ENCODE measurements around the gene ZBED4.

Gene ZBED4, protein sequence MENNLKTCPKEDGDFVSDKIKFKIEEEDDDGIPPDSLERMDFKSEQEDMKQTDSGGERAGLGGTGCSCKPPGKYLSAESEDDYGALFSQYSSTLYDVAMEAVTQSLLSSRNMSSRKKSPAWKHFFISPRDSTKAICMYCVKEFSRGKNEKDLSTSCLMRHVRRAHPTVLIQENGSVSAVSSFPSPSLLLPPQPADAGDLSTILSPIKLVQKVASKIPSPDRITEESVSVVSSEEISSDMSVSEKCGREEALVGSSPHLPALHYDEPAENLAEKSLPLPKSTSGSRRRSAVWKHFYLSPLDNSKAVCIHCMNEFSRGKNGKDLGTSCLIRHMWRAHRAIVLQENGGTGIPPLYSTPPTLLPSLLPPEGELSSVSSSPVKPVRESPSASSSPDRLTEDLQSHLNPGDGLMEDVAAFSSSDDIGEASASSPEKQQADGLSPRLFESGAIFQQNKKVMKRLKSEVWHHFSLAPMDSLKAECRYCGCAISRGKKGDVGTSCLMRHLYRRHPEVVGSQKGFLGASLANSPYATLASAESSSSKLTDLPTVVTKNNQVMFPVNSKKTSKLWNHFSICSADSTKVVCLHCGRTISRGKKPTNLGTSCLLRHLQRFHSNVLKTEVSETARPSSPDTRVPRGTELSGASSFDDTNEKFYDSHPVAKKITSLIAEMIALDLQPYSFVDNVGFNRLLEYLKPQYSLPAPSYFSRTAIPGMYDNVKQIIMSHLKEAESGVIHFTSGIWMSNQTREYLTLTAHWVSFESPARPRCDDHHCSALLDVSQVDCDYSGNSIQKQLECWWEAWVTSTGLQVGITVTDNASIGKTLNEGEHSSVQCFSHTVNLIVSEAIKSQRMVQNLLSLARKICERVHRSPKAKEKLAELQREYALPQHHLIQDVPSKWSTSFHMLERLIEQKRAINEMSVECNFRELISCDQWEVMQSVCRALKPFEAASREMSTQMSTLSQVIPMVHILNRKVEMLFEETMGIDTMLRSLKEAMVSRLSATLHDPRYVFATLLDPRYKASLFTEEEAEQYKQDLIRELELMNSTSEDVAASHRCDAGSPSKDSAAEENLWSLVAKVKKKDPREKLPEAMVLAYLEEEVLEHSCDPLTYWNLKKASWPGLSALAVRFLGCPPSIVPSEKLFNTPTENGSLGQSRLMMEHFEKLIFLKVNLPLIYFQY

DNA sequence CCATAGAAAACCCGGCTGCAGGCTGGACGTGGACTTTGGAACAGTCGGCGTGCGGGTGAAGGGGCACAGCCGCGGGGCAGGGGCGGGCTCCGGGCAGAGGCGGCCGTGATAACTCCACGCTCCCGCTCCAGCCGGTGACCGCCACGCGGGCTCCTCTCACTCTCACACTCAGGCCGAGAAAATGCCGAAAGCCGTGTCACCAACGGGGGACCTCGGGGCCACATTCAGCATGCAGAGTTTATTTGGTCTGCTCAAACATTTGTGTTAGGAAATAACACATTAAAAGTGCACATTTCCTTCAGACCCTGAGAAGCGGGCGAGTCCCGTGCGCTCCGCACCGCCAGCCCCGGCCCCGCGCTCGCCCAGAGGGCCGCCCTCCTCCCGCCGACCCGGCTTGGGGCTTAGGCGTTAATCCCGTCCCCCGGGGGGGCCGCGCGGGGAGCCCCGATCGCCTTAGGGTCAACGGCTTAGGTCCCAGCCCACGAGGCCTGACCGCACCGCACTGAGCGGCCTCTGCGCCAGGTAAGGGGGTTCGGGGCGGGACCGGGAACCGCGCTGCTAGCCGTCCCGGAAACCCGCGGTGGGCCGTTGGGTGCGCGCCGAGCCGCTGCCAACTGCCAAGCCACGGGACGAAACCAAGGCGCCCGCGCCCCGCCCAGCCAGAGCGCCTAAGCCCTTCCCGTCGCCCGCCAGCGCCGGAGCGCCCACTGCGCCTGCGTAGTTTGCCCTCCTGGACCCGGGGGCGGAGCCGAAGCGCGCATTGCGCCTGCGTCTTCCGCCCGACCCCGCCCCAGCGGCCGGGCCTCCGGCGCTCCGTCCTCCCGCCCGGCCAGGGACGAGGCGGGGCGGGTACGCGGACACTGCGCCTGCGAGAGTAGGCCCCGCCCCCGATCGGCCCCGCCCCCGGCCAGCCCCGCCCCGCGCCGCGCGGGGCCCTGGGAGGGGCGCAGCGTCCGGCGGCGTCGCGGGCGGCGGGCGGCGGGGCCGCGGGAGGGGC lies at the start of gene ZBED4:
ZBED4 (plus strand) TSS at position 947 of the 997 bp plus-strand sequence. CDS start 29,819 bp downstream, outside the sequence.
- H3K27ac Mint-ChIP-seq: peak within 1 kb of the TSS; percentile 93
- peaks cover 4% of the 10 kb centered on the region for H3K36me3 Mint-ChIP-seq (ENCODE audit: low read depth)
- DNase-seq: peak; percentile 100
- H3K4me3 Mint-ChIP-seq: peak within 1 kb of the TSS; percentile 96
- H3K27me3 Mint-ChIP-seq: peaks cover 20% of the 10 kb centered on the region
- no peaks in the 10 kb centered on the region for H3K9me3 Mint-ChIP-seq
- peak; percentile 85 for ATAC-seq
- peaks cover 39% of the 10 kb centered on the region for H3K4me1 Mint-ChIP-seq

DNA sequence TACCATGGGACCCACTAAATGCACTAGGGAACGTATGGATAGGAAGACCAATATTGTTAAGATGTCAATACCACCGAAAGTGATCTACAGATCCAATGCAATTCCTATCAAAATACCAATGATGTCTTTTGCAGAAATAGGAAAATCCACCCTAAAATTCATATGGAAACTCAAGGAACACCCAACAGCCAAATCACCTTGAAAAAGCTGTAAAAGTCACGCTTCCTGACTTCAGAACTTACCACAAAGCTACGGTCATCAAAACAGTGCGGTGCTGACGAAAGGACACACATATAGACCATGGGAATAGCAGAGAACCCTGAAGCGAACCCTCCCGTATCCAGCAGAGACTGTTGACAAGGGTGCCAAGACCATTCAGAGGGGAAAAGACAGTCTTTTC lies 46.5 kb upstream of the ZBED4 start:
- Mint-ChIP-seq H3K36me3 (ENCODE audit: low read depth) (peaks cover 32% of the 10 kb centered on the region), H3K4me3 (peak overlapping the region; percentile 27), H3K27me3 (no peaks in the 10 kb centered on the region), H3K27ac (peak overlapping the region; percentile 17), H3K9me3 (no peaks in the 10 kb centered on the region), H3K4me1 (peaks cover 67% of the 10 kb centered on the region)
- DNase-seq (no peak), ATAC-seq (no peak)

DNA sequence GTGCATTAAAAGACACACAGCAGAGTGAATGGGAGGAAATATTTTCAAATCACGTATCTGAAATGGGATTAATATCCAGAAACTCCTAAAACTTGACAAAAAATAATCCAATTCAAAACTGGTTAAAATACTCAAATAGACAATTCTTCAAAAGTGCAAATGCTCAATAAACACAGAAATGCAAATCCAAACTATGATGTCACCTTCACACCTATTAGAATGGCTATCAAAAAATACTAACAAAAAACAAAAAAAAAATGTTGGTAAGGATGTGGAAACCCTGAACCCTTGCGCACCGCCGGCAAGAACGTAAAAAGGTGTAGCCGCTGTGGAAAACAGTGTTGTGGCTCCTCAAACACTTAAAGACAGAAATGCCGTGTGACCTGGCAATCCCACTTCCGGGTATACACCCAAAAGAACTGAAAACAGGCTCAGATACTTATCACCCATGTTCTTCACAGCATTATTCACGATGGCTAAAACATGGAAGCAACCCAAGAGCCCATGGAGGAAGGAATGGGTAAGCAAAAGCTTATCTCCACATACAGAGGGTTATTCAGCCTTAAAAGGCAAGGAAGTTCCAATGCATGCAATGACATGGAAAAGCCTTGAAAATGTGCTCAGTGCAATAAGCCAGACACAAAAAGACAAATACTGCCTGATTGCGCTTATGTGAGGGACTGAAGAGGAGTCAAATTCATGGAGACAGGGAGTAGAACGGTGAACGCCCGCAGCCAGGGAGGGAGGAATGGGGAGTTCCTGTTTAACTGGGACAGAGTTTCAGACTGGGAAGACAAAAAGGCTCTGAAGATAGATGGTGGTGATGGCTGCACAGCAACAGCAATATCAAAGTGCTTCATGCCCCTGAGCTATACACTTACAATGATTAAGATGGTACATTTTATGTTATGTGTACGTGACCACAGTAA lies 45.6 kb upstream of the ZBED4 start:
- no peaks in the 10 kb centered on the region for H3K9me3 Mint-ChIP-seq
- H3K36me3 Mint-ChIP-seq (ENCODE audit: low read depth): peaks cover 36% of the 10 kb centered on the region
- ATAC-seq (peak; percentile 65), DNase-seq (peak; percentile 33)
- H3K27ac Mint-ChIP-seq: peak overlapping the region; percentile 66
- H3K4me3 Mint-ChIP-seq: peak overlapping the region; percentile 27
- H3K4me1 Mint-ChIP-seq: peaks cover 68% of the 10 kb centered on the region
- H3K27me3 Mint-ChIP-seq: no peaks in the 10 kb centered on the region

DNA sequence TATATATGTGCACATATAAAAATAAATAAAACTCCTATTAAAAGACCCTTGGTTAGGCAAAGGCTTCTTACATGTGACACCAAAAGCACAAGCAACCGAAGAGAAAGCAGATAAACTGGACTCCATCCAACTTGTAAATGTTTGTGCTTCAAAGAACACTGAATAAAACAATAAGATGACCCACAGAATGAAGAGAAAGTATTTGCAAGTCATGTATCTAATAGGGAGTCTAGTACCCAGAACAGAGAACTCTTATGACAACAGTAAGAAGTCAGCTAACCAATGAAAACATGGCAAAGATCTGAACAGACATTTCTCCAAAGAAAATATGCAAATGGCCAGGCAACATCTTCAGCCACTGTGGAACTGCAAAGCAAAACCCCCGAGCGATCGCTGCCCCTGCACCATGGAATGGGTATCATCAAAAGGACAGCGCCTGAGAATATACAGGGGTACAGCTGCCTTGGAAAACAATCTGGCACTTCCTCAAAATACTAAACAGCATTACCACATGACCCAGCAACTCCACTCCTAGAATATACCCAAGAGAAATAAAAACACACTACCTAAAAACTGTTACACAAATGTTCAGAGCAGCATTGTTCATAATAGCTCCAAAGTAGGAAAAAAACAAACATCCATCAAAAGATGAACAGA lies 43.2 kb upstream of the ZBED4 start:
- Mint-ChIP-seq H3K9me3 (no peaks in the 10 kb centered on the region), H3K36me3 (ENCODE audit: low read depth) (peaks cover 40% of the 10 kb centered on the region), H3K4me1 (peaks cover 75% of the 10 kb centered on the region), H3K27ac (peak overlapping the region; percentile 51), H3K27me3 (no peaks in the 10 kb centered on the region), H3K4me3 (no peak overlapping the region)
- no peak for DNase-seq
- ATAC-seq: no peak

DNA sequence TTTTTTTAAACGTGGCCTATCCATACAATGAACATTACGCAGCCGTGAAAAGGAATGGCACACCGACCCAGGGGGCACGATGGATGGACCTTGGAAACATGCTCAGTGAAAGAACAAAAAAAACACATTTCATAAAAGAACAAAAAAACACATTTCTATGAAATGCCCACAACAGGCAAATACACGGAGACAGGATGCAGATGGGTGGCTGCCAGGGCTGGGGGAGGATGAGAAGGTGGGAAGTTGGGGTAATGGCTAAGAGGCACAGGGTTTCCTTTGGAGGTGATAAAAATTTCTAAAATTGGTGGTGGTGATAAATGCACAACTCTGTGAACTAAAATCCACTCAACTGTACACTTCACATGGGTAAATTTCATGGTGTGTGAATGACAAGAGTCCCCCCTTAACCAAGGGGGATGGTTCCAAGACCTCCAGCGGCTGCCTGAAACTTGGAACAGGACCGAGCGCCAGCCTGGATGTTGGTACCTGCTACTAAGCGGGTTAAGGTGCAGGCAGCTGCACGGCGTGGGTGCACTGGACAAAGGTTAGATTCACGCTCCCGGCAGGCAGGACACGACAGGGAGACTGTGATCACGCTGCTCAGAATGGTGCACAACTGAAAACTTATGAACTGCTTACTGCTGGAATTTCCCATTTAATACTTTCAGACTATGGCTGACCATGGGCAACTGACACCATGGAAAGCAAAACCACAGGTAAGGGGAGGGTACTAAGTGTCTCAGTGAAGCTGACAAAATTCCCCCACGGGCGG lies 42.4 kb upstream of the ZBED4 start:
- Mint-ChIP-seq H3K36me3 (ENCODE audit: low read depth) (peaks cover 43% of the 10 kb centered on the region), H3K27ac (peak overlapping the region; percentile 62), H3K27me3 (no peaks in the 10 kb centered on the region), H3K4me3 (peak overlapping the region; percentile 3), H3K4me1 (peaks cover 79% of the 10 kb centered on the region), H3K9me3 (no peaks in the 10 kb centered on the region)
- DNase-seq (no peak), ATAC-seq (peak; percentile 11)

DNA sequence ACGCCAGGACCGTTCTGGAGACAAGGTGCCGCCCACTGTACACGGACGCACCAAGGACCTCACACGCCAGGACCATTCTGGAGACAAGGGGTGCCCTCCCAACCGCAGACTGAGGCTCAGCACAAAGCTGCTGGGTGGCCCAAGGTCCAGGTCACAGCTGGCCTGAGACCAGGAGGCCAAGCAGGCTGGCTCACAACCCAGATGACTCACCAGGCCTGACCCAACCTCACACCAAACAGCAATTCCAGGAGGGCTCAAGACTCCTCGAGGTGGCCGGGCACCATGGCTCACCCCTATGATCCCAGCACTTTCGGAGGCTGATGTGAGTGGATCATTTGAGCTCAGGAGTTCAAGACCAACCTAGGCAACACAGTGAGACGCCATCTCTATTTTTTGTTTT lies 40.8 kb upstream of the ZBED4 start:
- ATAC-seq (no peak), DNase-seq (no peak)
- H3K36me3 Mint-ChIP-seq (ENCODE audit: low read depth): peaks cover 42% of the 10 kb centered on the region

DNA sequence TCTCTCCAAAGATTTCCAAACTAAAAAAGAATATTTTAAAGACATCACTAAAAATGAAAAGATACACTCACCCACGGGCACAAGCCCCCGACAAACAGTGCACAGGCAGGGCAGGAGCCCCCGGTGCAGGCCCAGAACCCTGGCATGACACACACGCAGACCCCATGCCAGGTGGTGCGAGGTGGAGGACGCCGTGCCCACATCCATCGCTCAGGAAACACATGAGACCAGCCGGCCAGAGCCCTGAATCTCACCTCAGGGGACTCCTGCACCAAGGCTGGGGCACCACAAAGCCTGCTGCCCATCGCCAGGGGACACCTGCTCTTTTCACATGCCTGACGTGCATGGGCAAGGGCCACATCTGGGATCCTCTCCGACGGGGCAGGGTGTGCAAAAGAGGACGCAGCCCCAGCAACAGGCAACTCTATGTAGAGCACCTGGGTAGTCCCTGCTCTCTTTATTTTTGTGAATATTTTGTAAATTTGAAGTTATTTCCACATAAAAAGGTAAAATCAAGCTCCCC lies 39.4 kb upstream of the ZBED4 start:
- Mint-ChIP-seq H3K4me3 (no peak overlapping the region), H3K9me3 (no peaks in the 10 kb centered on the region), H3K27ac (no peak overlapping the region), H3K36me3 (ENCODE audit: low read depth) (peaks cover 47% of the 10 kb centered on the region), H3K4me1 (peaks cover 66% of the 10 kb centered on the region), H3K27me3 (no peaks in the 10 kb centered on the region)
- DNase-seq (no peak), ATAC-seq (no peak)

More for the DNA sequence above, 40.8 kb upstream of the ZBED4 start:
- H3K9me3 Mint-ChIP-seq: no peaks in the 10 kb centered on the region
- peaks cover 75% of the 10 kb centered on the region for H3K4me1 Mint-ChIP-seq
- H3K27me3 Mint-ChIP-seq: no peaks in the 10 kb centered on the region
- no peak overlapping the region for H3K27ac Mint-ChIP-seq
- H3K4me3 Mint-ChIP-seq: no peak overlapping the region

DNA sequence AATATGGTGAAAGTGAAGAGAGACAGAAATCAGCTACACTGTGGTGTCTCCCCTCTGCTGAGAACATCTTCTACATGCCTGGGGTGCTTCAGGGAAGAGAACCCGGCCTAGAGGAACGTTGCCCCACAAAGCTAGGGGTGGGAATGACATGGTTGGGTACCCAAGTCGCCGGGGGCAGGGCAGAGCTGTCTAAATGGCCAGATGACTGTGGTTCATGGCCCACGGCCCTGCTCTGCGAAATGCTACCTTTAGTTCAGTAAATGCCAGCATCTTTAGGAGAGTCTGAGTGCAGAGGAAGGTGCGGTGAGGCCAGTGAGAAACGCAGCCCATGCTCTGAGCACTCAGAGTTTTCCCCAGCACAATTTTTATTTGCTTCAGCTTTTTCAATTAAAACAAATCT lies 38.8 kb upstream of the ZBED4 start:
- Mint-ChIP-seq H3K4me1 (peaks cover 63% of the 10 kb centered on the region), H3K36me3 (ENCODE audit: low read depth) (peaks cover 47% of the 10 kb centered on the region), H3K27me3 (no peaks in the 10 kb centered on the region), H3K4me3 (no peak overlapping the region), H3K9me3 (no peaks in the 10 kb centered on the region), H3K27ac (no peak overlapping the region)
- DNase-seq (no peak), ATAC-seq (no peak)

DNA sequence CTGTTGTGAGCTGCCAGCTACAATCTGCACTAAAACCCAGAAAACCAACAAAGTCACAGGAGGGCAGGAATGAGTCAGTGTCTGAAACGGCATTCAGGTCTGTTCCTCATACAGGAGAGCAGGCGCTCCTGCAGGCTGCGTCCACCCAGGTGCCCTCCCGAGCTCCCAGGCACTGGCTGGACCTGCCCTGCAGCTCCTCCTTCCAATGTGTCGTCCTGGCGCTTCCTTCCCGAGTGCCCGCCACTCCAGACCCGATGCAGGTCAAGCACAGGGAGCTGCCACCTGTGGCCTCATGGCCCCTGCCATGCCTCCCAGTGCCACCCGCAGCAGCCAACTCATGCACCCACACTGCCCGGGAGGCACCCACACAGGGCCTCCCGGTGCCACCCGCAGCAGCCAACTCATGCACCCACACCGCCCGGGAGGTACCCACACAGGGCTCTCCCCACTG lies 38.0 kb upstream of the ZBED4 start:
- no peak for DNase-seq
- Mint-ChIP-seq H3K27ac (peak overlapping the region; percentile 39), H3K36me3 (ENCODE audit: low read depth) (peaks cover 49% of the 10 kb centered on the region), H3K4me3 (no peak overlapping the region), H3K4me1 (peaks cover 57% of the 10 kb centered on the region), H3K27me3 (no peaks in the 10 kb centered on the region), H3K9me3 (no peaks in the 10 kb centered on the region)
- peak; percentile 65 for ATAC-seq

DNA sequence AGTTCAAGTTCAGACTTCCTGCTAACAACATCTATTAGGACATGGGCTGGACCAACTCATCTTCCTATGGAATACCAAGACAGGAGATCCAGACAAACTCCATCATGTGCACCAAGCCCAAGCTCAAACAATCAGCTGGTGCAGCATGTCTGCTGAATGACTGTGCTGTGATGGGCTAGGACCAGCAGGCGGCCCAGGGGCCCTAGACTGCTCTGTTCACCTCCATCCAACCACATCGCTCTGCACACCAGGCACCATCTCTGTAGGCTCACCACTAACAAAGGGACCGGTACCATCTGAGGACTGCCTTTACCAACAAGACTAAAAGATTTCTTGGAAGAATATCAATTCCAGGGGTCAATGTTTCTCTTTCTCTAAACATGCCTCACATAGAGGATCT lies 36.3 kb upstream of the ZBED4 start:
- Mint-ChIP-seq H3K4me1 (peaks cover 52% of the 10 kb centered on the region), H3K36me3 (ENCODE audit: low read depth) (peaks cover 56% of the 10 kb centered on the region), H3K9me3 (no peaks in the 10 kb centered on the region), H3K4me3 (no peak overlapping the region), H3K27me3 (no peaks in the 10 kb centered on the region), H3K27ac (no peak overlapping the region)
- ATAC-seq (no peak), DNase-seq (no peak)

DNA sequence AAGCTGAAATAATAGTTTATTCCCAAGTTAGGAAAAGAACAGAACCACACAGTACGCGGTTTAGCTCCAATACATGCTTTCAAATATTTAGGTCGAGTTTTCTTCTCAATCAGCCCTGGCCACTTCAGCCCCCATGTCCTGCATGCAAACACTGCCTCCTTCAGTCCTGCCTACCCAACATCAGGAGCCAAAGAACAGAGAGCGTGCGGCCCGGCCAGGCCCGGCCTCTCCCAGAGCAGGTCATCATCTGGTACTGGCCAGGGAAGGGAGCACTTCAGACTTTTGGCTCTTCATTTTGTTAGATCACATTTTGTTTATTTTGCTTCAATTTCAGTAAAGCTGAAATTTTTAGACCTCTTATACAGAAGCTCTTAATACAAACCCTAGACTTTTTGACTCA lies 32.7 kb upstream of the ZBED4 start:
- DNase-seq: no peak
- Mint-ChIP-seq H3K9me3 (no peaks in the 10 kb centered on the region), H3K27me3 (no peaks in the 10 kb centered on the region), H3K4me1 (peaks cover 54% of the 10 kb centered on the region), H3K4me3 (no peak overlapping the region), H3K27ac (no peak overlapping the region), H3K36me3 (ENCODE audit: low read depth) (peaks cover 56% of the 10 kb centered on the region)
- no peak for ATAC-seq

Measured in activated naive CD8-positive, alpha-beta T cell treated with anti-CD3 and anti-CD28 coated beads, Interleukin-2, amount 50 U/mL, for 24 hours (primary cell).